22Rv1 (cell line): Measurements from ENCODE around the gene TBX3.

Experiments
- H3K27ac ChIP-seq: fragments of 450-650 bp; 2 replicates; pipeline ENCODE4 v1.5.1; 2017
- ZFX ChIP-seq: fragments of 450-650 bp; IDR thresholded peaks from 2 replicates; pipeline ENCODE4 v1.6.1; 2017; ENCODE audit warnings: antibody characterized with exemption, borderline replicate concordance
- TF ChIP-seq, protein P1 (sequence below): fragments of 450-650 bp; IDR thresholded peaks from 2 replicates; pipeline ENCODE4 v1.5.1; 2017; ENCODE audit warnings: mild to moderate bottlenecking

The TBX3 gene

DNA sequence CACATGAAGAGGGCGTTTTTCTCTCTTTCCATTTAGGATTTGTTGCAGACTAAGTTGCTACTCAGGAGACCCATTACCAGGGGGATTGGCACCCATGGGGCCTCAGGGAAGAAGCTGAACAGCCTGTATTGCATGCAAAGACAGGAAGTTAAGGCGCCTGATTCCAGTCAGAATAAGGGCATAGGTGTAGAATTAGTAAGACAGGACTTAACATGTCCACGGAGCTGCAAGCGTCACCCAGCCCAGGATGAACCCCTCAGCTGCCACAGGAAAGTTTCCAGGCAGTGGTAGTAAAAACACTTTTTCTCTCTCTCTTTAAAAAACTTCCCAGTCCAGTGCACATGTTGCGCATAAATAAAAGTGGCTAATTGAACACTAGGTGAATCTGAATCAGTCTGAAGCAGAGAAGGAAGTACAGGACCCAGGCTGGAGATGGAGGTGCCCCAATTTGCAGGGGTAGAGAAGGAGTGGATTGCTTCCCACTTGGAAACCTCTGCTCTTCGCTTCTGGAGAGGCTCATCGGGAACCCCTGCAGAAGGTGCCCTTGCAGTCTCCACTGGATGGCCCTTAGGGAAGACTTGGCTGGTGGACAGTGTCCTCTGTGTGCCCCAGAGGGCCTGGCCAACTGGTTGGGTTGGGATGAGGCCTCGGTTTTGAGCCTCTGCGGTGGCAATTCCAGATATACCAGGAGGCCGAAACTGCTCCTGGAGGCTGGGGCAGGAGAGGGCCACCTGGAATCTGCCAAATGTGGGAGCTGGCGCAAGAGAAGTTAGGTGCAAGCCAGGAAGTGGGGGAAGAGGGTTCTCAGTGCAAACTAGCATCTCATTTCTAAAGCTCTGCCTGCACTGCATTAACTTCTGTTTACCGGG is 10.7 kb upstream of the TBX3 start:
- no peak for TF ChIP-seq ZFX
- TF ChIP-seq, protein P1, sequence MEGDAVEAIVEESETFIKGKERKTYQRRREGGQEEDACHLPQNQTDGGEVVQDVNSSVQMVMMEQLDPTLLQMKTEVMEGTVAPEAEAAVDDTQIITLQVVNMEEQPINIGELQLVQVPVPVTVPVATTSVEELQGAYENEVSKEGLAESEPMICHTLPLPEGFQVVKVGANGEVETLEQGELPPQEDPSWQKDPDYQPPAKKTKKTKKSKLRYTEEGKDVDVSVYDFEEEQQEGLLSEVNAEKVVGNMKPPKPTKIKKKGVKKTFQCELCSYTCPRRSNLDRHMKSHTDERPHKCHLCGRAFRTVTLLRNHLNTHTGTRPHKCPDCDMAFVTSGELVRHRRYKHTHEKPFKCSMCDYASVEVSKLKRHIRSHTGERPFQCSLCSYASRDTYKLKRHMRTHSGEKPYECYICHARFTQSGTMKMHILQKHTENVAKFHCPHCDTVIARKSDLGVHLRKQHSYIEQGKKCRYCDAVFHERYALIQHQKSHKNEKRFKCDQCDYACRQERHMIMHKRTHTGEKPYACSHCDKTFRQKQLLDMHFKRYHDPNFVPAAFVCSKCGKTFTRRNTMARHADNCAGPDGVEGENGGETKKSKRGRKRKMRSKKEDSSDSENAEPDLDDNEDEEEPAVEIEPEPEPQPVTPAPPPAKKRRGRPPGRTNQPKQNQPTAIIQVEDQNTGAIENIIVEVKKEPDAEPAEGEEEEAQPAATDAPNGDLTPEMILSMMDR = no peak

DNA sequence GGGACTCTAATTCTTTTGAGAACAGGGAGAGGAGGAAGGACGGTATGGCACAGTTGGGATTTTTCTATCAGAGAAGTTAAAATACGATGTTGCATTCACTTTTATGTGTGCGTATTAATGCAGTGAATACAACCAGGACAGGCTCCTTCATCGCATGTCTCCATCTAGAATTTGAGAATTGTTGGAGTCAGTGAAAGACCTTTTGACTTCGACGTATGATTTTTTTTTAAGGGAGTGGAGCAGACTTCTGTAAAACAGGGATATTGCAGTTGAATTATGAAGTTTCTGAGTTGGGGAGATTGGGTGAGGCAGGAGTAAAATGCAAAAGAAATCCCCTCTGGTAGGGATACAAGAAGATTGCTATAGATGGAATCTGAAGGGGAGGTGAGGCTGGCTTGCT is 9.6 kb upstream of the TBX3 start:
- no peak overlapping the region for H3K27ac ChIP-seq
- TF ChIP-seq, protein P1 = no peak
- TF ChIP-seq ZFX = no peak

More for the DNA sequence above, 10.7 kb upstream of the TBX3 start:
- no peak overlapping the region for H3K27ac ChIP-seq

DNA sequence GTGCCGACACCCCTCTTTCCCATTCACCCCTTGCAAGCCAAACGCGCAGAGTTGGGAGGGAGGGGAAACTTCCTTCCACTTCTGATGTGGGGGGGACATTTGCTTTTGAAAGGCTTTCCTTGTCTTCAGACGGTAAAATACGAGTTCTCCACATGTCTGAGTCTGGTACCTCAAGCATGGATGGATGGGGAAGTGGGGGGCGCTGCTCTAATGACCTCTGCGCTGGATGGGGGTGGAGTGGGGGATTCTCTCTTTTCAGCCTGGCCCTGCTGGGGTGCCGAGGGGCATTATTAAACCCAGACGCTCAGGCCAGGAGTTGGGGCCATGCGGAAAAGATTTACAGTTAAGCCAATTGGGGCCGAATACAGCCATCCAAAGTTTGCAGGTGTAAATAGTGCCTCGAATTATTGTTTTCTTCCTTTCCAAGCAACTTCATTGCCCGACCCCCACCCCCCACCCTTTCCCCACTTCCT is 9.1 kb upstream of the TBX3 start:
- TF ChIP-seq, protein P1 = no peak
- no peak for TF ChIP-seq ZFX
- H3K27ac ChIP-seq = no peak overlapping the region

DNA sequence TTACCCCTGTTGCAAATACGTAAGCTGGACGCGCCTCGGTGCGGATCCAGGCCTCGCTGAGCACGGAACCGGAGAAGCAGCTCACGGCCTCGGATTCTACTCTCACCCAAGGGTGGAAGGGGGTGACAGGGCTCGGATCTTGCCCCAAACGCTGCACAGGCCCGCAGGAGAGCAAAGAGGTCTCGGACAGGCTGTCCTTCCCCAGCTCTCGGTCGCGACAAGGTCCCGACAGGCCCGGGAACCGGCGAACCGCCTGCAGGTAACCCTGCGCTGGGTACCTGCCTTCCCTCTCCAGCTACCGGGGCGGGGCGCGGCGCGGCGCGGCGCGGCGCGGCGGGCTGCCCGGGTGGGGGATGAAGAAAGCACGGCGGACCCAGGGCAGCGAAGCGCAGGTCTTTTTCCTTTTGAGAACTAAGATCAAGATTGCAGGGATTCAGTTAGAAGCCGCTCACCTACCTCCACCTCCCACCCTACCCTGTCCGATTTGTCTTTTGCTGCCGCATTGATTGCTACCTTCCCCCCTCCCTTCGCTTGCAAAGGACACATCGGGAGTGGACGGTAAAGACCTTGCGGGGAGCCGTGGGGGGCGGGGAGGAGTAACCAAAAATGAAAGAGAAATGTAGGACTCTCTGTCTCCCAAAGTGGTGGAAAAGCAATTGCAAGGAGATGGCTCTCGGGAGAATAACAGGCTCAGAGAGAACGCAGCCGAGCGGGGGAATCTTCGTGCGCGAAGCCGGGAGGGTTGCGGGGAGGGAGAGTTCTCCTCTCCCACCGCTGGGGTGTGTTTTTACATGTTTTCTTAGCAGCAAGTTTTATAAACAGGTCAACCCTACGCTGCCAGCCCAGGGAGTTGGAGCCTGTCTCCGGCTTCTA is 8.4 kb upstream of the TBX3 start:
- peak overlapping the region; percentile 33; the same call in 1 of the 2 replicates for H3K27ac ChIP-seq
- no peak for TF ChIP-seq ZFX
- TF ChIP-seq, protein P1 = peak; percentile 37

DNA sequence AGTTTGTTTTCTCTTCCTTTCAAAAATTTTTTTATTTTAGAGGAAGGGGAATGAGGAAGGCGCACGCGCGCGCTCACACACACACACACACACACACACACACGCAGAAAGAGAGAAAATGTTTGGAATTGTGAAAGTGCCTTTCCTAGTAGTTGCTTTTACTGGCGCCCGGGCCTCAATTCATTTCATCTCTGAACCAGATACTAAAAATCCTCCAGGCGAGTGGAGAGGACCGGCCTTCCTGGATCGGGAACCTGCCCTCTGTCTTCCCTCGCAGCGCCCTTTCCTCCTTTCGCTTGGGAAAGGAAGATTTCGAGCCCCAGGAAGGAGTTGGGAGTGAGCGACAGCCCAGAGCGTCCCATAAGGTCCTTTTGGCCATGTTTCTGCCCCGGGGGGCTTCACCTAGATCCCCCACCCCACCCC is 7.8 kb upstream of the TBX3 start:
- no peak for TF ChIP-seq ZFX
- TF ChIP-seq, protein P1 = no peak
- peak overlapping the region; percentile 33; the same call in 1 of the 2 replicates for H3K27ac ChIP-seq

DNA sequence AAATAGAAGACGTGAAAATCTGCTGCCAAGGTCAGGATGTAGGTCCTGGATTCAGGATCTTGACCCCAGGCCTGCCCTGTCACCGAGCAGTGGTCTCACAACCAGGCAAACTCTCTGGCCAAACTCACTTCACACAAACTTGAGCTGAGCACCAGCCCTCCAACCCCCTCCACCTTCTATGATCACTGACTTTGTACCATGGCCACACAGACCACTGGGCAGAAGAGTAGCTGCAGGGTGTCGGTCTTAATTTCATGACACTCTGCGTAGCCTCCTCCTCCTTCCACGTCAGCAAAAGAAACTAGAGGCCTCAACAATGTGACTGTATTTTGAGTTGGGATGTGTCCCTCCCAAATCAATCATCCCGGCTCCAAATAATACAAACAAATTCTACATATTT is 7.2 kb upstream of the TBX3 start:
- TF ChIP-seq, protein P1 = no peak
- no peak for TF ChIP-seq ZFX
- H3K27ac ChIP-seq = no peak overlapping the region
